GM18519 (cell line): Measurements from ENCODE around the gene RALGAPA2.
A peak's percentile ranks its signal among the peaks of the same experiment; 100 is the strongest.

Experiments used
- ATAC-seq: cut with Tn5 transposase; IDR thresholded peaks from one replicate; pipeline ENCODE4 v1.9.1; 2021; ENCODE audit warnings: mild to moderate bottlenecking, moderate library complexity; ENCODE audit not compliant: unreplicated experiment, low FRiP score

Gene RALGAPA2

DNA sequence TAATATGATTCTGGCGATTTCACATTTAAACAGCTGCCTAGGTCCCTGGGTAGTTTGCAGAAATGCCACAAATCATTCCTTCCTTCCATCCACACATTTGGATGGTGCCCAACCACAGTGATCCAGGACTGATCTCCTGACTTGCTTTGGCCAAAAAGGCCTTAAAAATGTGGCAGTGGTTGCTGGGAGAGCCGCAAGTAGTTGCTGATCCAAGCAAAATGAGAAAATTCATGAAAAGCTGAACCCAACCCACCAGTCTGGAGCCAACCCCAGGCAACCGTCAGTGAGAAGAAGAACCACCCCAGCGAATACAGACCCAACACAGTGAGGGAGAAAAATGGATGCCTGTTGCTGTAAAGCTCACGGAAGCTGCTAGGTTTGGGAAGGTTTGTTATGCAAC, 25.1 kb downstream of the RALGAPA2 start:
- ATAC-seq: no peak

DNA sequence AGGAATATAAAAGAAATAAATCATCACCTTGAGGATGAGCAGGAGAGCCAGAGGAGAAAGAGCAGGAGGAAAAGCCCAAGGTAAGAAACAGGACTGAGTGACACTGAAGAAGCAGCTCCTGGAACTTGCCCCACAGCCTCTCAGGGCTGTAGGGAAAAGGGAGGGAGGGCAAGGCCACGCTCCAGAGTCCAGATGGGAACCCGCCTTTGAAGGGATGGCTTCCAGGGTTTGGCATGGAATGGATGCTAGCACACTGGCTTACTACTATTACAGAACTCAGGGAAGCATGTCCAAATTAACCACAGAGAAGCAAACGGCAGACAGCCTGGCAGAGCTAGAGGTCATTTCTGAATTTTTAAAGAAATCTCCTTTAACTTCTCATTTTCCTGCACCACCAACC, 26.8 kb downstream of the RALGAPA2 start:
- no peak for ATAC-seq

GRCh38 chr20:20683481-20684321, 28.7 kb downstream of the RALGAPA2 start:
- ATAC-seq: no peak

GRCh38 chr20:20683020-20683419, 29.4 kb downstream of the RALGAPA2 start:
- ATAC-seq: no peak

- ATAC-seq: no peak
These were observed 31.4 kb downstream of the RALGAPA2 start for GRCh38 chr20:20680991-20681508.

GRCh38 chr20:20679316-20679715, 33.1 kb downstream of the RALGAPA2 start:
- ATAC-seq: no peak

- no peak for ATAC-seq
These were observed 35.3 kb downstream of the RALGAPA2 start for GRCh38 chr20:20677186-20677585.

- ATAC-seq: peak; percentile 98
These were observed 43.8 kb downstream of the RALGAPA2 start for GRCh38 chr20:20668639-20669038.

DNA sequence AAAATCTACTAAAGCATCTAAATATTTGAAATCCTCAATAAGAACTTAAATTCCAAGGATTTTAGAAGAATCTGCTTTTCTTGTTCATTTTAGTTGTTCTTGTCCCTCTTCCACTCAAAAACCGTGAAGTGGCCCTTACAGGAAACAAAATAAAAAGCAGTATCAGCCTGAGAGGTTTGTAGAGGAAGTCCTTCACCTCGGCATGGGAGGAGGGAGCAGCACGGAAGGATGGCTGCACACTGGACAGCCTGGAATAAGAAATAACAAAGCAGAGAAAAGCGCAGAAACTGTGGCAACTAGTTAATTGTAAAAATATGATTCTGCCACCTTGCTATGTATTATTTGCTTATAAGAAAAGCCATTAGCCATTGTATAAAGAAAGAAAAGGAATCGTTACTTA, 46.1 kb downstream of the RALGAPA2 start:
- ATAC-seq: no peak

DNA sequence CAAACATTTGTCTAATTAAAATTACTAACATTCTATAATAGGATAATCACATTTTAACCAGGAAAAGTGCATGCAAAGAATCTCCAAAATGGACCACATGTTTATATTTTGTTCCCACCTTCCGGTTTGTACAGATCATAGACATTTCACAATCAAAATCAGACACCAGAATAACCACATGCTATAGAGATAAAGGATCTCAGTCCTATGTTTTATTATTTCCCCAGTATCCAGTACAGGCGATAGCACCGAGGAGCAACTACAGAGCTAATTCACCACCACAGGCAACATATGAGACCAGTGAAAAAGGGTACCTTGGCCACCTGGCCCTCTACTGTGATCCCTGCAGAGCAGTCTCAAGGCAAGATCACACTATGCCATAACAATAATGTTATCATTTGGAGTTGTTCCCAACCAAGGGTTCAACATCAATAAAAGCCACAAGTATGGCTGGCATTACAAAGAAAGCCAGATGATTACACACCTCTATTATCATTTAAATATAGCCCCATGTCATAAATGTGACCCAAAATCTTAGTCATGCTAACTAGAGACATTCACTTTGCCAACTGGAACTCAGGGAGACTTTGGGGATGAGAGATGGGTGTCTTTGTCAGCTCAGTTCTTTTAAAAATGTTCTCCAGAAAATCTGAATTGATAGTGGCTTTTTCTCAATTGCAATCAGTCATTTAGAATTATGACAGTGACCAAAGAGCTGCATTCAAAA, 46.7 kb downstream of the RALGAPA2 start:
- no peak for ATAC-seq

DNA sequence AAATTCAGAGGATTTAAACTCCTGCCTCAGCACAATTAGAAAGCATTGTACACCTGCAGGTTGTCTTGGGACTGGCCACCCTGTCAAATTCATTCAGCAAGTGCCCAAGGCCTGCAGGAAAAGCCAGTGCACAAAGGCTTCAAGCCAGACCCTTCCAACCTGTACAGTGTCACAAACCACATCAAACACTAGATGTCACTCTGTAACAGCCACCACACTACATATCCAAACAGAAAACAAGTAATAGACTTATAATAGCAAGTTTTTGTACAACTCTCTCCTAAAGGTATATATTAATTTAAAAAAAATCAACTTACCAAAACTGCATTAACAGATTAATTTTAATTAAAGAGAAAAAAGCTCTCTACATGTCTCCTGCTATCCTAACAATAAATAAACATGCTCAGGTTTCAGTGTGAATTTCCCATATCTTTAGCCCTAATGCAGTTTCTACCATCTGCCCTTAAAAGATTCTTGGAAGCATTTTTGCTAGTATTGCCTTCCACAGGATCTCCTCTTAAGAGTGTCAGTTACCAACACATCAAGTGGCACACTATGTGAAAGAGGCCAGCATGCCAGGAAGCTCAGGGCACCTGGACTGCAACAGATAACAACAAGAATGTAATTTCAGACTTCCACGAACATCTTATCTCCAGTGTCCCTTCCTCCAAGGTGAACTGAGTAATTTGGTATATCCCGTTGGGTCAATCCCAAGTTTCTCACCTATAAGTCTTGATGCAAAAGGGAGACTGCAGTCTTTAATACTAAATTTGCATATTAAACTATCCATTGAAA, 47.5 kb downstream of the RALGAPA2 start:
- no peak for ATAC-seq

- no peak for ATAC-seq
These were observed 48.6 kb downstream of the RALGAPA2 start for GRCh38 chr20:20663841-20664240.

- no peak for ATAC-seq
These were observed 53.5 kb downstream of the RALGAPA2 start for GRCh38 chr20:20658871-20659431.

GRCh38 chr20:20658123-20658522, 54.3 kb downstream of the RALGAPA2 start:
- no peak for ATAC-seq

- ATAC-seq: no peak
These were observed 55.4 kb downstream of the RALGAPA2 start for GRCh38 chr20:20657092-20657491.

- no peak for ATAC-seq
These were observed 56.6 kb downstream of the RALGAPA2 start for GRCh38 chr20:20655883-20656282.

DNA sequence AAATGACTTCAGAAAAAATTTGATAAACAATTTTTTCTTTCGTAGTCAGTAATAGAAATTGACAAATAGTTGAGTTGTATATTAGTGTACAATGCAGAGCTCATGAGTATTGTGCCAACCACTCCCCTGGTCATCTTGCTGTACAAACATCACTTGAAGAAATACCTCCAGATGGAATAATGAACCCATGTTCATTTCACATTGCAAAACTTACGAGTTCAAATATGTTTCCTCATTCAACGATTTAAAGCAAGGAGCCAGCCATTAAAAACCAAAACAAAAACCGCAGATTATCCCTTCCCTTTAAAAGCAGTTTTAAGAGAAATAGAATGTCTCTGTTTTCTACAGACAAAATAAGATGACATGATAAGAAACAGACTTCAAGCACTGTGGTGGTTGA, 62.5 kb downstream of the RALGAPA2 start:
- ATAC-seq: no peak

- ATAC-seq: no peak
These were observed 68.5 kb downstream of the RALGAPA2 start for GRCh38 chr20:20643927-20644326.

- no peak for ATAC-seq
These were observed 70.7 kb downstream of the RALGAPA2 start for GRCh38 chr20:20641783-20642182.

- ATAC-seq: no peak
These were observed 73.6 kb downstream of the RALGAPA2 start for GRCh38 chr20:20638878-20639277.
